ENCODE data around the gene DENND10.
A peak's percentile ranks its signal among the peaks of the same experiment; 100 is the strongest.

Gene DENND10, protein sequence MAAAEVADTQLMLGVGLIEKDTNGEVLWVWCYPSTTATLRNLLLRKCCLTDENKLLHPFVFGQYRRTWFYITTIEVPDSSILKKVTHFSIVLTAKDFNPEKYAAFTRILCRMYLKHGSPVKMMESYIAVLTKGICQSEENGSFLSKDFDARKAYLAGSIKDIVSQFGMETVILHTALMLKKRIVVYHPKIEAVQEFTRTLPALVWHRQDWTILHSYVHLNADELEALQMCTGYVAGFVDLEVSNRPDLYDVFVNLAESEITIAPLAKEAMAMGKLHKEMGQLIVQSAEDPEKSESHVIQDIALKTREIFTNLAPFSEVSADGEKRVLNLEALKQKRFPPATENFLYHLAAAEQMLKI

DNA sequence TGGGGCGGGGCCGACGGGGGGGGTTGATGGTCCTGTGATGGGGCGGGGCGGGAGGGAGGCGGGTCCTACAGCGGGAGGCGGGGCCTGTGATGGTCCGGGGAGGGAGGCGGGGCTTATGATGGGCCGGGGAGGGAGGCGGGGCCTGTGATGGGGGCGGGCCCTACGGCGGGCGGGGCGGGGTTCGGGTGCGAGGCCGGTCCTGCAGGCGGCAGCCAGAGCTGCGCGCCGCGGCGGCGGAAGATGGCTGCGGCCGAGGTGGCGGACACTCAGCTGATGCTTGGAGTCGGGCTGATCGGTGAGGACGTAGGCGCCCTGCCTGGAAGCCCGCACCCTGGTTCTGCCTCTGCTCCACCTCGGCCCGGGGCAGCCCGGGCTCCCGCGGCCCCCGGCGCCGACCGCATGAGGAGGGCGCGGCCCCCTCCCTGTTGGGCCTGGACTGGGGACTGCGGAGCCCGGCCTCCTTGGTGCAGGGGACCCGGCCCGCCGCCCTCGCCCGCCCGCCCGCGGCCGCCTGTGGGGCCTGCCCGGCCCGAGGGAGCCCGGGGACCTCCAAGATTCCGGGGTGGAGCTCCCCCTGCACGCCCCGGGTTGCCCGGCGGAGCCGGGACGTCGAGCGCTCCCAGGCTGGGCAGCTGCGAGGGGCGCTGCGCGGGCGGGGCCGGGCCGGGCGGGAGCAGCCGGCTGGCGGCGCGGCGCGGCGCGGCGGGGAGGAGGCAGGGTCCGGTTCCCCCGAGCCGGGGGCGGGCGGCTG lies at the start of gene DENND10:
Gene DENND10 (plus strand): TSS at position 211 of the 751 bp plus-strand sequence. CDS start 30 bp downstream, at position 241.
- TF ChIP-seq, protein P1, sequence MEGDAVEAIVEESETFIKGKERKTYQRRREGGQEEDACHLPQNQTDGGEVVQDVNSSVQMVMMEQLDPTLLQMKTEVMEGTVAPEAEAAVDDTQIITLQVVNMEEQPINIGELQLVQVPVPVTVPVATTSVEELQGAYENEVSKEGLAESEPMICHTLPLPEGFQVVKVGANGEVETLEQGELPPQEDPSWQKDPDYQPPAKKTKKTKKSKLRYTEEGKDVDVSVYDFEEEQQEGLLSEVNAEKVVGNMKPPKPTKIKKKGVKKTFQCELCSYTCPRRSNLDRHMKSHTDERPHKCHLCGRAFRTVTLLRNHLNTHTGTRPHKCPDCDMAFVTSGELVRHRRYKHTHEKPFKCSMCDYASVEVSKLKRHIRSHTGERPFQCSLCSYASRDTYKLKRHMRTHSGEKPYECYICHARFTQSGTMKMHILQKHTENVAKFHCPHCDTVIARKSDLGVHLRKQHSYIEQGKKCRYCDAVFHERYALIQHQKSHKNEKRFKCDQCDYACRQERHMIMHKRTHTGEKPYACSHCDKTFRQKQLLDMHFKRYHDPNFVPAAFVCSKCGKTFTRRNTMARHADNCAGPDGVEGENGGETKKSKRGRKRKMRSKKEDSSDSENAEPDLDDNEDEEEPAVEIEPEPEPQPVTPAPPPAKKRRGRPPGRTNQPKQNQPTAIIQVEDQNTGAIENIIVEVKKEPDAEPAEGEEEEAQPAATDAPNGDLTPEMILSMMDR (conservative IDR thresholded peaks at IDR 0.05; ENCODE audit: low read depth, low read length): no peak
- Histone ChIP-seq H3K4me2 (peak within 1 kb of the TSS; percentile 99), H3K27me3 (ENCODE audit: insufficient read depth, low read depth) (no peaks in the 10 kb centered on the region), H3K27ac (no peak within 1 kb of the TSS), H2AFZ (ENCODE audit: low read depth) (peak within 1 kb of the TSS; percentile 66), H3K9ac (peak within 1 kb of the TSS; percentile 44; the same call in 1 of the 2 replicates), H3K79me2 (ENCODE audit: insufficient read depth, low read depth) (peaks cover 24% of the 10 kb centered on the region), H4K20me1 (ENCODE audit: insufficient read depth) (no peaks in the 10 kb centered on the region), H3K36me3 (ENCODE audit: insufficient read depth) (peaks cover 2% of the 10 kb centered on the region; the same call in 1 of the 2 replicates), H3K4me3 (IDR thresholded peaks at IDR 0.05; ENCODE audit: insufficient read depth, low read depth, low read length) (no peak within 1 kb of the TSS), H3K4me1 (ENCODE audit: low read depth, poor library complexity, severe bottlenecking) (peaks cover 17% of the 10 kb centered on the region)

DNA sequence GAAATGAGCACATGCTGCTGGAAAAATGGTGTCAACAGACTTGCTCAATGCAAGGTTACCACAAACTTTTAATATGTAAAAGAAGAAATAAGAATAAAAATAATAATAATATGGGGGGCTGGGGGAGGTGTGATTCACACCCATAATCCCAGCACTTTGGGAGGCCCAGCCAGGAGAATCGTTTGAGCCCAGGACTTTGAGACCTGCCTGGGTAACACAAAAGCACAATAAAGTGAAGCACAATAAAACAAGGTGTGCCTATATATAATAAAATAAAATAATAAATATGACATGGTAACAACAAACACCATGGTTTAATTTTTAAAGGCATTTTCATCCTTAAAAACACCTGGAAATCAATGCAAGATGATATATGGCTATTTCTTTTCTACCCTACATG lies 48.4 kb upstream of the DENND10 start:
- H3K79me2 ChIP-seq (ENCODE audit: insufficient read depth, low read depth): peaks cover 92% of the 10 kb centered on the region
- H3K4me1 ChIP-seq (ENCODE audit: low read depth, poor library complexity, severe bottlenecking): no peaks in the 10 kb centered on the region
- H3K4me2 ChIP-seq: no peak overlapping the region
- TF ChIP-seq, protein P1 (conservative IDR thresholded peaks at IDR 0.05; ENCODE audit: low read depth, low read length): no peak
- peaks cover 58% of the 10 kb centered on the region; the same call in 1 of the 2 replicates for H3K36me3 ChIP-seq (ENCODE audit: insufficient read depth)
- H2AFZ ChIP-seq (ENCODE audit: low read depth): no peak overlapping the region
- H3K4me3 ChIP-seq (IDR thresholded peaks at IDR 0.05; ENCODE audit: insufficient read depth, low read depth, low read length): no peak overlapping the region
- H4K20me1 ChIP-seq (ENCODE audit: insufficient read depth): no peaks in the 10 kb centered on the region
- no peak overlapping the region for H3K9ac ChIP-seq
- no peaks in the 10 kb centered on the region for H3K27me3 ChIP-seq (ENCODE audit: insufficient read depth, low read depth)
- no peak overlapping the region for H3K27ac ChIP-seq

DNA sequence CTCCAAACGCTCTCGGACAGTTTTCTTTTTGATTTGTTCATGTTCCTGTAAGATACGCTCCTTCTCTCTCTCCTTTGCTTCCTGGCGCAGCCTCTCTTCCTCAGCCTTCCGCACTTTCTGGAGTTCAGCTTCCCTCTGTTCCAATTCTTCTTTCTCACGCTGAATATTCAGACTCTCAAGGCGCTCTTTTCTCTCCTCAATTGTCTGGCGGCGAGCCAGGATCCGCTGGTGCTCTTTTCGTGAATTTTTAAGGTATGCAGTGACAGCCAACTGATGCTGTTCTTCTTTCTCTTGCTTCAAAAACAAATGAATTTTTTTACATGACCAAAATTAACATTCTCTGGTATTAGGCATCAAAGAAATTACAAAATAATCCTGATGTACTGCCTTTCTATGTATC lies 45.9 kb upstream of the DENND10 start:
- Histone ChIP-seq H3K27me3 (ENCODE audit: insufficient read depth, low read depth) (no peaks in the 10 kb centered on the region), H3K4me1 (ENCODE audit: low read depth, poor library complexity, severe bottlenecking) (no peaks in the 10 kb centered on the region), H3K4me3 (IDR thresholded peaks at IDR 0.05; ENCODE audit: insufficient read depth, low read depth, low read length) (no peak overlapping the region), H3K79me2 (ENCODE audit: insufficient read depth, low read depth) (peaks cover 91% of the 10 kb centered on the region), H3K27ac (no peak overlapping the region), H2AFZ (ENCODE audit: low read depth) (no peak overlapping the region), H4K20me1 (ENCODE audit: insufficient read depth) (peaks cover 7% of the 10 kb centered on the region; the same call in 1 of the 2 replicates), H3K36me3 (ENCODE audit: insufficient read depth) (peaks cover 53% of the 10 kb centered on the region; the same call in 1 of the 2 replicates), H3K4me2 (no peak overlapping the region), H3K9ac (no peak overlapping the region)
- TF ChIP-seq, protein P1 (conservative IDR thresholded peaks at IDR 0.05; ENCODE audit: low read depth, low read length): no peak

GRCh38 chr10:119059557-119059956 lies 44.4 kb upstream of the DENND10 start:
- peaks cover 93% of the 10 kb centered on the region for H3K79me2 ChIP-seq (ENCODE audit: insufficient read depth, low read depth)
- H3K4me2 ChIP-seq: no peak overlapping the region
- no peak overlapping the region for H3K4me3 ChIP-seq (IDR thresholded peaks at IDR 0.05; ENCODE audit: insufficient read depth, low read depth, low read length)
- peaks cover 13% of the 10 kb centered on the region; the same call in 1 of the 2 replicates for H4K20me1 ChIP-seq (ENCODE audit: insufficient read depth)
- H2AFZ ChIP-seq (ENCODE audit: low read depth): no peak overlapping the region
- H3K36me3 ChIP-seq (ENCODE audit: insufficient read depth): peaks cover 51% of the 10 kb centered on the region; the same call in 1 of the 2 replicates
- H3K27me3 ChIP-seq (ENCODE audit: insufficient read depth, low read depth): no peaks in the 10 kb centered on the region
- TF ChIP-seq, protein P1 (conservative IDR thresholded peaks at IDR 0.05; ENCODE audit: low read depth, low read length): no peak
- no peak overlapping the region for H3K9ac ChIP-seq
- H3K27ac ChIP-seq: no peak overlapping the region
- H3K4me1 ChIP-seq (ENCODE audit: low read depth, poor library complexity, severe bottlenecking): no peaks in the 10 kb centered on the region
